Type B pancreatic cell (in vitro differentiated cells): Measurements from ENCODE around the gene DDAH2. TPM values are rescaled to one million over a fixed set of nuclear protein-coding genes. Genes with fewer than 3 reads are reported as not detected.

Source experiments
- DNase-seq: peaks from one replicate; pipeline ENCODE4 v3.0.0; 2021; ENCODE audit warnings: mixed read lengths; ENCODE audit not compliant: unreplicated experiment; ENCODE audit errors: extremely low spot score
- H3K27ac Mint-ChIP-seq: 2 replicates; pipeline ENCODE4 v1.8.0; 2021; ENCODE audit warnings: mild to moderate bottlenecking, mixed read lengths
- H3K27me3 Mint-ChIP-seq: 2 replicates; pipeline ENCODE4 v1.8.0; 2021; ENCODE audit warnings: mixed read lengths
- H3K36me3 Mint-ChIP-seq: 2 replicates; pipeline ENCODE4 v1.8.0; 2021; ENCODE audit warnings: mixed read lengths
- H3K4me1 Mint-ChIP-seq: one replicate; pipeline ENCODE4 v1.8.0; 2021; ENCODE audit warnings: mixed read lengths; ENCODE audit not compliant: unreplicated experiment
- H3K4me3 Mint-ChIP-seq: 2 replicates; pipeline ENCODE4 v1.8.0; 2021; ENCODE audit warnings: mild to moderate bottlenecking, mixed read lengths
- H3K9me3 Mint-ChIP-seq: 2 replicates; pipeline ENCODE4 v1.8.0; 2021; ENCODE audit warnings: mixed read lengths
- CTCF ChIP-seq: fragments of 200-600 bp; sonication (generic); conservative IDR thresholded peaks from 2 replicates; pipeline ENCODE4 v1.5.0; 2021; ENCODE audit warnings: antibody characterized with exemption, mild to moderate bottlenecking
- total RNA-seq: library from RNA; stranded (reverse); gene quantifications from 2 replicates; pipeline ENCODE4 v1.2.1, GENCODE V29; 2021; ENCODE audit warnings: low replicate concordance

The DDAH2 gene
- total RNA-seq, 1 donor from 2014 or later, result 138 TPM

GRCh38 chr6:31718265-31718664, 10.8 kb downstream of the DDAH2 start:
- peaks cover 33% of the 10 kb centered on the region for H3K4me1 Mint-ChIP-seq
- peak overlapping the region; percentile 67 for H3K4me3 Mint-ChIP-seq
- H3K27me3 Mint-ChIP-seq, result no peaks in the 10 kb centered on the region
- H3K36me3 Mint-ChIP-seq, result no peaks in the 10 kb centered on the region
- no peak for TF ChIP-seq CTCF
- DNase-seq, result no peak
- H3K27ac Mint-ChIP-seq, result peak overlapping the region; percentile 90
- H3K9me3 Mint-ChIP-seq, result peaks cover 5% of the 10 kb centered on the region

GRCh38 chr6:31717499-31718222, 11.4 kb downstream of the DDAH2 start:
- DNase-seq, result no peak
- no peaks in the 10 kb centered on the region for H3K36me3 Mint-ChIP-seq
- no peak for TF ChIP-seq CTCF
- H3K9me3 Mint-ChIP-seq, result peaks cover 5% of the 10 kb centered on the region
- H3K27ac Mint-ChIP-seq, result peak overlapping the region; percentile 90
- H3K4me3 Mint-ChIP-seq, result peak overlapping the region; percentile 67
- H3K4me1 Mint-ChIP-seq, result peaks cover 37% of the 10 kb centered on the region
- no peaks in the 10 kb centered on the region for H3K27me3 Mint-ChIP-seq

- Mint-ChIP-seq H3K9me3 (peaks cover 2% of the 10 kb centered on the region), H3K36me3 (no peaks in the 10 kb centered on the region), H3K27ac (peak within 1 kb of the TSS; percentile 93), H3K4me3 (peak within 1 kb of the TSS; percentile 80), H3K4me1 (peaks cover 46% of the 10 kb centered on the region), H3K27me3 (no peaks in the 10 kb centered on the region)
- no peak for TF ChIP-seq CTCF
- no peak for DNase-seq
Observed at GRCh38 chr6:31715022-31715958, 13.8 kb downstream of the DDAH2 start, which contains the start of gene LY6G6D. LY6G6D (plus strand) TSS chr6:31715348; CDS start chr6:31715356, 8 bp downstream.

GRCh38 chr6:31713991-31714684, 15.0 kb downstream of the DDAH2 start:
- no peak for TF ChIP-seq CTCF
- Mint-ChIP-seq H3K27ac (peak overlapping the region; percentile 93), H3K36me3 (no peaks in the 10 kb centered on the region), H3K9me3 (no peaks in the 10 kb centered on the region), H3K27me3 (no peaks in the 10 kb centered on the region), H3K4me1 (peaks cover 44% of the 10 kb centered on the region), H3K4me3 (peak overlapping the region; percentile 80)
- no peak for DNase-seq

GRCh38 chr6:31713465-31713864, 15.6 kb downstream of the DDAH2 start:
- Mint-ChIP-seq H3K36me3 (no peaks in the 10 kb centered on the region), H3K9me3 (no peaks in the 10 kb centered on the region), H3K4me1 (peaks cover 40% of the 10 kb centered on the region), H3K27ac (peak overlapping the region; percentile 93), H3K27me3 (no peaks in the 10 kb centered on the region), H3K4me3 (peak overlapping the region; percentile 80)
- no peak for TF ChIP-seq CTCF
- no peak for DNase-seq
